Measurements from ENCODE around the gene DHRSX.

DNA sequence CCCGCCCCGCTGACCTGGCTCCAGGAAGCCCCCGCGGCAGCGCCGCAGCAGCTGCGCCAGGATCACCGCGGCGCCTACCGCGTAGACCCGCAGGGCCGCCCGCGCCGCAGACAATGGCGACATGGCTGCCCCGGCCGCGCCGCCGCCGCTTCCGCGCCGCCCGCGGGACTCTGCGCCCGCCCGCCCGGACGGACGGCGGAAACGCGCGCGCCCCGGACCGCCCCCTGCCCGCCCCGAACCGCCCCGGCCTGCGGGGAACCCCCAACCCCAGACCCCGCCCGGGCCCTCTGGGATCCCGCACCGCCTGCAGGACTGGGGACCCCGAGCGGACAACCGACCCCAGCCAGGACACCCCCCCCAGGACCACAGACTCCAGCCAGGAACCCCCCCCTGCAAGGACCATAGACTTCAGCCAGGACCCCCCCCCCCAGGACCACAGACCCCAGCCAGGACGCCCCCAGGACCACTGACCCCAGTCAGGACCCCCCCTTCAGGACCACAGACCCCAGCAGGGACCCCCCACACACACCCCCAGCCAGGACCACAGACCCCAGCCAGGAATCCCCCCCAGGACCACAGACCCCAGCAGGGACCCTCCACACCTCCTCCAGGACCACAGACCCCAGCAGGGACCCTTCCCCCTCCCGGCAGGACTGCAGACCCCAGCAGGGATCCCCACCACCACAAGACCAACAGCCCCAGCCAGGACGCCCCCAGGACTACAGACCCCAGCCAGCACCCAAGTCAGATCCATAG, at the start of gene DHRSX, which contains the start of gene ZBED1:
- TF ChIP-seq, protein P1, sequence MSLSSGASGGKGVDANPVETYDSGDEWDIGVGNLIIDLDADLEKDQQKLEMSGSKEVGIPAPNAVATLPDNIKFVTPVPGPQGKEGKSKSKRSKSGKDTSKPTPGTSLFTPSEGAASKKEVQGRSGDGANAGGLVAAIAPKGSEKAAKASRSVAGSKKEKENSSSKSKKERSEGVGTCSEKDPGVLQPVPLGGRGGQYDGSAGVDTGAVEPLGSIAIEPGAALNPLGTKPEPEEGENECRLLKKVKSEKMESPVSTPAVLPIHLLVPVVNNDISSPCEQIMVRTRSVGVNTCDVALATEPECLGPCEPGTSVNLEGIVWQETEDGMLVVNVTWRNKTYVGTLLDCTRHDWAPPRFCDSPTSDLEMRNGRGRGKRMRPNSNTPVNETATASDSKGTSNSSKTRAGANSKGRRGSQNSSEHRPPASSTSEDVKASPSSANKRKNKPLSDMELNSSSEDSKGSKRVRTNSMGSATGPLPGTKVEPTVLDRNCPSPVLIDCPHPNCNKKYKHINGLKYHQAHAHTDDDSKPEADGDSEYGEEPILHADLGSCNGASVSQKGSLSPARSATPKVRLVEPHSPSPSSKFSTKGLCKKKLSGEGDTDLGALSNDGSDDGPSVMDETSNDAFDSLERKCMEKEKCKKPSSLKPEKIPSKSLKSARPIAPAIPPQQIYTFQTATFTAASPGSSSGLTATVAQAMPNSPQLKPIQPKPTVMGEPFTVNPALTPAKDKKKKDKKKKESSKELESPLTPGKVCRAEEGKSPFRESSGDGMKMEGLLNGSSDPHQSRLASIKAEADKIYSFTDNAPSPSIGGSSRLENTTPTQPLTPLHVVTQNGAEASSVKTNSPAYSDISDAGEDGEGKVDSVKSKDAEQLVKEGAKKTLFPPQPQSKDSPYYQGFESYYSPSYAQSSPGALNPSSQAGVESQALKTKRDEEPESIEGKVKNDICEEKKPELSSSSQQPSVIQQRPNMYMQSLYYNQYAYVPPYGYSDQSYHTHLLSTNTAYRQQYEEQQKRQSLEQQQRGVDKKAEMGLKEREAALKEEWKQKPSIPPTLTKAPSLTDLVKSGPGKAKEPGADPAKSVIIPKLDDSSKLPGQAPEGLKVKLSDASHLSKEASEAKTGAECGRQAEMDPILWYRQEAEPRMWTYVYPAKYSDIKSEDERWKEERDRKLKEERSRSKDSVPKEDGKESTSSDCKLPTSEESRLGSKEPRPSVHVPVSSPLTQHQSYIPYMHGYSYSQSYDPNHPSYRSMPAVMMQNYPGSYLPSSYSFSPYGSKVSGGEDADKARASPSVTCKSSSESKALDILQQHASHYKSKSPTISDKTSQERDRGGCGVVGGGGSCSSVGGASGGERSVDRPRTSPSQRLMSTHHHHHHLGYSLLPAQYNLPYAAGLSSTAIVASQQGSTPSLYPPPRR (CRISPR knock-in tag; IDR thresholded peaks at IDR 0.05; ENCODE audit: borderline replicate concordance), result no peak
- TF ChIP-seq DNMT1 (IDR thresholded peaks at IDR 0.05) (no peak), HNRNPLL (IDR thresholded peaks at IDR 0.05; ENCODE audit: low read depth, low read length, poor library complexity, severe bottlenecking) (no peak), ZNF274 (IDR thresholded peaks at IDR 0.05; ENCODE audit: borderline replicate concordance, low read depth, low read length) (no peak), XRCC5 (IDR thresholded peaks at IDR 0.05; ENCODE audit: low read depth, low read length) (no peak), CHD1 (IDR thresholded peaks at IDR 0.05; ENCODE audit: low read length) (no peak), SMAD3 (CRISPR knock-in tag; conservative IDR thresholded peaks at IDR 0.05) (no peak), BRD9 (IDR thresholded peaks at IDR 0.05; ENCODE audit: low read depth, partially characterized antibody) (no peak), MAFK (IDR thresholded peaks at IDR 0.05; ENCODE audit: low read length) (no peak)
- TF ChIP-seq, protein P2, sequence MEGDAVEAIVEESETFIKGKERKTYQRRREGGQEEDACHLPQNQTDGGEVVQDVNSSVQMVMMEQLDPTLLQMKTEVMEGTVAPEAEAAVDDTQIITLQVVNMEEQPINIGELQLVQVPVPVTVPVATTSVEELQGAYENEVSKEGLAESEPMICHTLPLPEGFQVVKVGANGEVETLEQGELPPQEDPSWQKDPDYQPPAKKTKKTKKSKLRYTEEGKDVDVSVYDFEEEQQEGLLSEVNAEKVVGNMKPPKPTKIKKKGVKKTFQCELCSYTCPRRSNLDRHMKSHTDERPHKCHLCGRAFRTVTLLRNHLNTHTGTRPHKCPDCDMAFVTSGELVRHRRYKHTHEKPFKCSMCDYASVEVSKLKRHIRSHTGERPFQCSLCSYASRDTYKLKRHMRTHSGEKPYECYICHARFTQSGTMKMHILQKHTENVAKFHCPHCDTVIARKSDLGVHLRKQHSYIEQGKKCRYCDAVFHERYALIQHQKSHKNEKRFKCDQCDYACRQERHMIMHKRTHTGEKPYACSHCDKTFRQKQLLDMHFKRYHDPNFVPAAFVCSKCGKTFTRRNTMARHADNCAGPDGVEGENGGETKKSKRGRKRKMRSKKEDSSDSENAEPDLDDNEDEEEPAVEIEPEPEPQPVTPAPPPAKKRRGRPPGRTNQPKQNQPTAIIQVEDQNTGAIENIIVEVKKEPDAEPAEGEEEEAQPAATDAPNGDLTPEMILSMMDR (IDR thresholded peaks at IDR 0.05 in 2 of 3, conservative IDR thresholded peaks at IDR 0.05 in 1 of 3; ENCODE audit: insufficient read depth in 2 of 3, low read depth in 1 of 3, low read length in 3 of 3), result no peak
- TF ChIP-seq, protein P3, sequence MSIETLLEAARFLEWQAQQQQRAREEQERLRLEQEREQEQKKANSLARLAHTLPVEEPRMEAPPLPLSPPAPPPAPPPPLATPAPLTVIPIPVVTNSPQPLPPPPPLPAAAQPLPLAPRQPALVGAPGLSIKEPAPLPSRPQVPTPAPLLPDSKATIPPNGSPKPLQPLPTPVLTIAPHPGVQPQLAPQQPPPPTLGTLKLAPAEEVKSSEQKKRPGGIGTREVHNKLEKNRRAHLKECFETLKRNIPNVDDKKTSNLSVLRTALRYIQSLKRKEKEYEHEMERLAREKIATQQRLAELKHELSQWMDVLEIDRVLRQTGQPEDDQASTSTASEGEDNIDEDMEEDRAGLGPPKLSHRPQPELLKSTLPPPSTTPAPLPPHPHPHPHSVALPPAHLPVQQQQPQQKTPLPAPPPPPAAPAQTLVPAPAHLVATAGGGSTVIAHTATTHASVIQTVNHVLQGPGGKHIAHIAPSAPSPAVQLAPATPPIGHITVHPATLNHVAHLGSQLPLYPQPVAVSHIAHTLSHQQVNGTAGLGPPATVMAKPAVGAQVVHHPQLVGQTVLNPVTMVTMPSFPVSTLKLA (conservative IDR thresholded peaks at IDR 0.05), result no peak
- TF ChIP-seq, protein P4, sequence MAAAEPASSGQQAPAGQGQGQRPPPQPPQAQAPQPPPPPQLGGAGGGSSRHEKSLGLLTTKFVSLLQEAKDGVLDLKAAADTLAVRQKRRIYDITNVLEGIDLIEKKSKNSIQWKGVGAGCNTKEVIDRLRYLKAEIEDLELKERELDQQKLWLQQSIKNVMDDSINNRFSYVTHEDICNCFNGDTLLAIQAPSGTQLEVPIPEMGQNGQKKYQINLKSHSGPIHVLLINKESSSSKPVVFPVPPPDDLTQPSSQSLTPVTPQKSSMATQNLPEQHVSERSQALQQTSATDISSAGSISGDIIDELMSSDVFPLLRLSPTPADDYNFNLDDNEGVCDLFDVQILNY (CRISPR knock-in tag; IDR thresholded peaks at IDR 0.05), result no peak
